PC-3 (cell line): Measurements from ENCODE around the gene CCDC159.

Source experiments
- CTCF ChIP-seq: fragments of 300-600 bp; sonication (generic); conservative IDR thresholded peaks from 2 replicates; pipeline ENCODE4 v1.5.1; 2017; ENCODE audit warnings: antibody characterized with exemption, low read depth, mild to moderate bottlenecking, low read length
- EZH2 ChIP-seq: fragments of 300-600 bp; sonication (generic); IDR thresholded peaks from one replicate; pipeline ENCODE4 v1.6.1; 2017; ENCODE audit warnings: antibody characterized with exemption, mild to moderate bottlenecking, low read length; ENCODE audit not compliant: unreplicated experiment
- EZH2phosphoT487 ChIP-seq: fragments of 300-600 bp; sonication (generic); IDR thresholded peaks from 2 replicates; pipeline ENCODE4 v1.6.1; 2018; ENCODE audit warnings: mild to moderate bottlenecking, antibody characterized with exemption, low read length, borderline replicate concordance

DNA sequence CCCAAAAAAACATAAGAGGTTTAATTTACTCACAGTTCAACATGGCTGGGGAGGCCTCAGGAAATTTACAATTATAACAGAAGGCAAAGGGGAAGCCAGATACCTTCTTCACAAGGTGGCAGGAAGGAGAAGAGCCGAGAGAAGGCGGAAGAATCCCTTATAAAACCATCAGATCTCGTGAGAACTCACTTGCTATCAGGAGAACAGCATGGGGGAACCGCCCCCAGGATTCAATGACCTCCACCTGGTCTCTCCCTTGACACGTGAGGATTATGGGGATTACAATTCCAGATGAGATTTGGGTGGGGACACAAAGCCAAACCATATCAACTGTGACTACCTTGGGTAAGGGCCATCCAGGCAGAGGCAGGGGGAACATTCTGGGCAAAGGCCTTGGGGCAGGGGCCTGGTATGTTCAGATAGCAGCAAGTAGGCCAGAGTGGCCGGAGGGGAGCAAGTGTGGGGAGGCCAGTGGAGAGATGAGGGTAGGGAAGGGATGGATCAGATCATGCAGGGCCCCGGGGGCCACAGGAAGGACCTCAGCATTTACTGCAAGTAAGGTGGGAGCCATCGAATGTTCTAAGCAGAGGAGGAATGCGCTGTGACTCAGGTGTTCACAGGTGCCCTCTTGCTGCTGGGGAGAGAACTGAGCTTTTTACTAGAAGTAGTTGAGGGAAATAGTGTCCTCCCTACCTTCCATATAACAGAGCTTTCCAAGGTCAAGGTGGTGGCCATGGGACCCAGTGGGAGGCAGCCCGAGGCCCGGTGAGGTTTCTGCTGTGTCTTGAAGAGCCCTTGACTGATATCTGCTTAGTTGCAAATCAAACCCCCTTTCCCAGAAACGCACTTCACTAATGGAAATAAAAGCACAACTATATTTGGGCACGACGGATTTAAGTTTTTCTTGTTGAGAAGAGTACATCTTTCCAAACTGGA lies 24.9 kb upstream of the CCDC159 start:
- TF ChIP-seq CTCF (no peak; the same call in 1 of the 2 replicates), EZH2phosphoT487 (no peak), EZH2 (no peak)
